Heart right ventricle (tissue), 16 donors: ENCODE data around the gene LENG9. TPM values are rescaled to one million over a fixed set of nuclear protein-coding genes. Genes with fewer than 3 reads are reported as not detected.

Experiments used
- ATAC-seq, 8 donors: fragments of 200-7000 bp; cut with Tn5 transposase; one replicate each; pipeline ENCODE4 v1.9.1; 2020; ENCODE audit warnings: mild to moderate bottlenecking in 8 of 8, moderate library complexity in 8 of 8, moderate number of reproducible peaks in 1 of 8
- DNase-seq, 2 donors: peaks; one replicate each; pipeline ENCODE4 v3.0.0-alpha.2; 2020
- H3K27ac ChIP-seq, 10 donors: fragments of 200-600 bp; sonication (generic) in 2 of 10; one replicate each; pipeline versions ENCODE4 v1.5.0 to v1.8.0; 2020 to 2022; ENCODE audit warnings: mild to moderate bottlenecking in 3 of 10
- H3K27me3 ChIP-seq, 7 donors: fragments of 200-600 bp; one replicate each; pipeline ENCODE4 v1.8.0; 2021 to 2022; ENCODE audit warnings: mild to moderate bottlenecking in 2 of 7
- H3K36me3 ChIP-seq, 9 donors: fragments of 200-600 bp; sonication (generic) in 1 of 9; one replicate each; pipeline versions ENCODE4 v1.5.0 to v1.8.0; 2020 to 2022; ENCODE audit warnings: mild to moderate bottlenecking in 2 of 9
- H3K4me1 ChIP-seq, 9 donors: fragments of 200-600 bp; sonication (generic) in 1 of 9; one replicate each; pipeline versions ENCODE4 v1.5.0 to v1.8.0; 2020 to 2022; ENCODE audit warnings: mild to moderate bottlenecking in 4 of 9
- H3K4me3 ChIP-seq, 10 donors: fragments of 200-600 bp; sonication (generic) in 2 of 10; one replicate each; pipeline versions ENCODE4 v1.5.0 to v1.8.0; 2020 to 2022; ENCODE audit warnings: mild to moderate bottlenecking in 7 of 10, moderate library complexity in 2 of 10
- H3K9me3 ChIP-seq, 11 donors: fragments of 200-600 bp in 10 of 11; sonication (generic) in 2 of 11; one replicate each; pipeline versions ENCODE4 v1.5.0 to v1.8.0; 2013 to 2022; ENCODE audit warnings: mild to moderate bottlenecking in 2 of 11, control low read depth in 1 of 11, moderate library complexity in 1 of 11
- CTCF ChIP-seq, 9 donors: fragments of 200-600 bp; sonication (generic) in 2 of 9; IDR thresholded peaks; one replicate each; pipeline versions ENCODE4 v1.5.0 to v1.8.0; 2021 to 2022; ENCODE audit warnings: antibody characterized with exemption in 9 of 9, mild to moderate bottlenecking in 5 of 9, moderate library complexity in 1 of 9
- WGBS, 2 donors: extraction: QIAGEN DNeasy Blood & Tissue Kit; methylation state at CpG; one replicate each; pipeline ENCODE4 v1.1.7; 2013; ENCODE audit warnings: inconsistent platforms in 1 of 2; 5-methylcytosine and 5-hydroxymethylcytosine counted together
- intact Hi-C, 10 donors: fragments of 100-400 bp; cut with DNase I; formaldehyde crosslinking; loops; one replicate each; pipeline versions ENCODE4 v1.11.1 to v1.14.2; 2022
- polyA plus RNA-seq, 2 donors: library from polyadenylated mRNA; stranded (reverse); fragments of 200-250 nt; gene quantifications; one replicate each; pipeline ENCODE4 v1.2.3, GENCODE V29; 2013
- total RNA-seq, 10 donors: library from RNA; stranded (reverse); fragmentation: NEBNext Ultra II Directional in 3 of 10; extraction: Animal tissue kit (Norgen Biotek cat#: 25700) in 3 of 10; gene quantifications; one replicate each; pipeline versions ENCODE4 v1.2.1 to v1.2.4, GENCODE V29; 2021 to 2023
- donor health status: Arrhythmogenic right ventricular cardiomyopathy.
- donor health status: ischemic (EF 13 %, LVEDD 7.1; RV severe dilation, severe dysfunction).
- donor health status: healthy with polysubstance abuse.
- donor health status: DM: no; HTN: yes; CAD: no.
- donor health status: DM: no; HTN: no; CAD: no.
- donor health status: ischemic (EF 25% LVEDD 6.9; RV normal size, moderate dysfunction).
- donor health status: ischemic (EF 25% LVEDD 5.7; RV mildly dilated, moderate dysfunction).
- donor health status: healthy.
- donor health status: DM: yes; HTN: yes; CAD: no.
- donor health status: Ischemic cardiomyopathy.
- donor health status: ischemic (EF 35%, LVEDD 5.7; RV mildly dilated, moderate dysfunction).
- donor health status: nonischemic (EF 11% LVEDD 7.7; RV severe dilation, severe dysfunction).
- donor health status: DM: yes; HTN: yes; CAD: no.
- donor health status: PGD.
- donor health status: ischemic (EF 29% LVEDD 5.4; RV normal size, mild dysfunction).
- donor health status: nonischemic (EF 23%, LVEDD 6.1; RV moderate dilation, normal function).

The LENG9 gene
- total and polyA plus RNA-seq, 12 donors, result 1.0 to 4.2 (median 1.6) TPM

- peaks cover 0 to 50% (median 23%) of the 10 kb centered on the region in 7 donors for H3K27me3 ChIP-seq
- no peak for ATAC-seq
- TF ChIP-seq CTCF (IDR thresholded peaks at IDR 0.05), result no peak
- intact Hi-C loops, result no loop called here
- H3K36me3 ChIP-seq, result peaks cover 0 to 4% (median 0%) of the 10 kb centered on the region in 9 donors
- no peaks in the 10 kb centered on the region for H3K9me3 ChIP-seq
- no peak overlapping the region for H3K27ac ChIP-seq
- no peak overlapping the region for H3K4me3 ChIP-seq
- peak in 1 of 2 donors; percentile 2 for DNase-seq
- WGBS, 2 donors, result 89 to 97% methylated on average over 5 of the region's 5 CpGs
- H3K4me1 ChIP-seq, result peaks cover 8 to 55% (median 41%) of the 10 kb centered on the region in 9 donors
Measured at GRCh38 chr19:54433697-54434096, 29.9 kb downstream of the LENG9 start.

GRCh38 chr19:54432144-54432738, 31.3 kb downstream of the LENG9 start:
- TF ChIP-seq CTCF (IDR thresholded peaks at IDR 0.05), result no peak
- Histone ChIP-seq H3K36me3 (no peaks in the 10 kb centered on the region), H3K4me3 (no peak overlapping the region), H3K4me1 (peaks cover 8 to 50% (median 38%) of the 10 kb centered on the region in 9 donors), H3K27ac (no peak overlapping the region), H3K9me3 (no peaks in the 10 kb centered on the region), H3K27me3 (peaks cover 0 to 63% (median 34%) of the 10 kb centered on the region in 7 donors)
- intact Hi-C loops, result no loop called here
- no peak for ATAC-seq
- 76 to 81% methylated on average over 10 of the region's 10 CpGs for WGBS, 2 donors
- no peak for DNase-seq

- peaks cover 0 to 63% (median 34%) of the 10 kb centered on the region in 7 donors for H3K27me3 ChIP-seq
- 24% methylated on average over 11 of the region's 11 CpGs for WGBS, 2 donors
Measured at GRCh38 chr19:54431255-54431838, 32.2 kb downstream of the LENG9 start.

More at GRCh38 chr19:54431255-54431838, 32.2 kb downstream of the LENG9 start:
- Histone ChIP-seq H3K4me1 (peaks cover 8 to 45% (median 35%) of the 10 kb centered on the region in 9 donors), H3K36me3 (no peaks in the 10 kb centered on the region), H3K9me3 (no peaks in the 10 kb centered on the region), H3K27ac (no peak overlapping the region), H3K4me3 (peak overlapping the region in 6 of 10 donors; percentile 1 to 46 (median 34))
- DNase-seq (no peak), ATAC-seq (peak in 3 of 8 donors; percentile 24 to 43 (median 42))
- TF ChIP-seq CTCF (IDR thresholded peaks at IDR 0.05), result peak in 1 of 9 donors; percentile 2
- intact Hi-C loops, result no loop called here
